Stimulated activated memory B cell treated with anti-CD40 and anti-IgM and Interleukin-4, amounts not matched to agents 10 μg/mL and 1 μg/mL and 100 μg/mL, for 72 hours (primary cell): Measurements from ENCODE around the gene ECM1.

Experiments used
- ATAC-seq: fragments of 150-1000 bp; cut with Tn5 transposase; 2 replicates; pipeline ENCODE4 v1.10.0; 2021
- H3K27ac Mint-ChIP-seq: one replicate; pipeline ENCODE4 v1.8.0; 2022; ENCODE audit warnings: mild to moderate bottlenecking, mixed read lengths
- H3K27me3 Mint-ChIP-seq: one replicate; pipeline ENCODE4 v1.8.0; 2022; ENCODE audit warnings: mixed read lengths
- H3K36me3 Mint-ChIP-seq: one replicate; pipeline ENCODE4 v1.8.0; 2022; ENCODE audit warnings: mixed read lengths
- H3K4me1 Mint-ChIP-seq: one replicate; pipeline ENCODE4 v1.8.0; 2022; ENCODE audit warnings: mixed read lengths
- H3K4me3 Mint-ChIP-seq: one replicate; pipeline ENCODE4 v1.8.0; 2022; ENCODE audit warnings: mild to moderate bottlenecking, moderate library complexity, mixed read lengths
- H3K9me3 Mint-ChIP-seq: one replicate; pipeline ENCODE4 v1.8.0; 2022; ENCODE audit warnings: mixed read lengths

The ECM1 gene

DNA sequence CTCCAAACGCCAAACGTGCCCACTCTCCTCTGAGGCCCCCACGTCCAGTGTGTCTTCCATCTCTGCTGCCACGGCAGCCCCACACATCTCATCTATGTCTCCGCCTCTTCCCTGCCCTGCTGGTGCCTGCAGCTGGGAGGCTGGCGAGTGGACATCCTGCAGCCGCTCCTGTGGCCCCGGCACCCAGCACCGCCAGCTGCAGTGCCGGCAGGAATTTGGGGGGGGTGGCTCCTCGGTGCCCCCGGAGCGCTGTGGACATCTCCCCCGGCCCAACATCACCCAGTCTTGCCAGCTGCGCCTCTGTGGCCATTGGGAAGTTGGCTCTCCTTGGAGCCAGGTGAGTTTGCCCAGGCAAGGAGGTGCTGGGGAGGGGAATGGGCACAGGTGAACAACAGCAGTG is 49.9 kb downstream of the ECM1 start:
- Mint-ChIP-seq H3K4me1 (peaks cover 37% of the 10 kb centered on the region), H3K27ac (no peak overlapping the region), H3K9me3 (no peaks in the 10 kb centered on the region), H3K36me3 (no peaks in the 10 kb centered on the region), H3K4me3 (no peak overlapping the region), H3K27me3 (no peaks in the 10 kb centered on the region)
- ATAC-seq, result no peak

DNA sequence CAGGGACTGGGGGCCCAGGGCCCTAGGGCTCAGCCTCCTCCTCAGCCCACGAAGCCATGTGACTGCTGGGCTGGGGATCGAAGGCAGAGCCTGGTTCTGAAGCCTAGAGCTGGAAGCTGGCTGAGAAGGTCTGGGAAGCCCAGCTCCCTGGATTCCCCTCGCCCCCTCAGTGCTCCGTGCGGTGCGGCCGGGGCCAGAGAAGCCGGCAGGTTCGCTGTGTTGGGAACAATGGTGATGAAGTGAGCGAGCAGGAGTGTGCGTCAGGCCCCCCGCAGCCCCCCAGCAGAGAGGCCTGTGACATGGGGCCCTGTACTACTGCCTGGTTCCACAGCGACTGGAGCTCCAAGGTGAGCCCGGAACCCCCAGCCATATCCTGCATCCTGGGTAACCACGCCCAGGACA is 50.4 kb downstream of the ECM1 start:
- Mint-ChIP-seq H3K27ac (no peak overlapping the region), H3K9me3 (no peaks in the 10 kb centered on the region), H3K36me3 (no peaks in the 10 kb centered on the region), H3K4me1 (peaks cover 37% of the 10 kb centered on the region), H3K27me3 (no peaks in the 10 kb centered on the region), H3K4me3 (no peak overlapping the region)
- ATAC-seq, result no peak

DNA sequence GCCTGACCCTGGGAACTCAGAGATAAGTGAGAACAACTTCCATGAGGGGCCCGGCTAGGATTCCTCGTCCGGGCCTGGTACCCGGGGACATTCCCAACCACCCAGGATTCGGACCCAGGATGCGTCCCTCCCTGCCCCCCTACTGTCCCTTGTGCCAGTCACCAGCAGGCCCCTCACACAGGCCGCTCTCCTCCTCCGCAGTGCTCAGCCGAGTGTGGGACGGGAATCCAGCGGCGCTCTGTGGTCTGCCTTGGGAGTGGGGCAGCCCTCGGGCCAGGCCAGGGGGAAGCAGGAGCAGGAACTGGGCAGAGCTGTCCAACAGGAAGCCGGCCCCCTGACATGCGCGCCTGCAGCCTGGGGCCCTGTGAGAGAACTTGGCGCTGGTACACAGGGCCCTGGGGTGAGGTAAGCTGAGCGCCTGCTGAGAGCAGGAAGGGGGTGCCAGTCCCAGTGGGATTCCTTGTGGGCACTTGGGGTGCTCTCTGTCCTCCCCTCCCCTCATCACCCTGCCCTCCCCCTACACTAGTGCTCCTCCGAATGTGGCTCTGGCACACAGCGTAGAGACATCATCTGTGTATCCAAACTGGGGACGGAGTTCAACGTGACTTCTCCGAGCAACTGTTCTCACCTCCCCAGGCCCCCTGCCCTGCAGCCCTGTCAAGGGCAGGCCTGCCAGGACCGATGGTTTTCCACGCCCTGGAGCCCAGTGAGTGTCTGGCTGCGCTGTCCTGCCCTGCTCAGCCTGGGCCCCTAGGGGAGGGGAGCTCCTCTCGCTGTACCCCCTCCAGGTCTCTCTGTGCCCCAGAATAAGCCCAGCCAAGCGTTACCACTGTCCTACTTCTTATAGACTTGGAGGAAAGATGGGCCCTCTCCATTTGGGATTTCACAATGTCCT is 51.1 kb downstream of the ECM1 start:
- H3K27me3 Mint-ChIP-seq, result no peaks in the 10 kb centered on the region
- peaks cover 44% of the 10 kb centered on the region for H3K4me1 Mint-ChIP-seq
- no peak overlapping the region for H3K4me3 Mint-ChIP-seq
- H3K9me3 Mint-ChIP-seq, result no peaks in the 10 kb centered on the region
- no peak overlapping the region for H3K27ac Mint-ChIP-seq
- ATAC-seq, result no peak
- no peaks in the 10 kb centered on the region for H3K36me3 Mint-ChIP-seq

DNA sequence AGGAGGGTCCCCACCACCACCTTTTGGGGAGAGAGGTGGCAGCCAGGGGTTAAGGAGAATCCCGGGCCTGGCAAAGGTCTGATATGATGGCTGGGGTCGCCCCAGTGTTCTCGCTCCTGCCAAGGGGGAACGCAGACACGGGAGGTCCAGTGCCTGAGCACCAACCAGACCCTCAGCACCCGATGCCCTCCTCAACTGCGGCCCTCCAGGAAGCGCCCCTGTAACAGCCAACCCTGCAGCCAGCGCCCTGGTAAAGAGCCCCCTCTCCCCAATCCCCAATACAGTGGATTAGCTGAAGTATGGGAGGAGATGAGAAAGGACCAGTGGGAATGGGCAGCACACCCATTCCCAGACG is 51.7 kb downstream of the ECM1 start:
- no peaks in the 10 kb centered on the region for H3K27me3 Mint-ChIP-seq
- H3K4me3 Mint-ChIP-seq, result no peak overlapping the region
- no peak for ATAC-seq
- peak overlapping the region; percentile 97 for H3K27ac Mint-ChIP-seq
- peaks cover 49% of the 10 kb centered on the region for H3K4me1 Mint-ChIP-seq
- H3K9me3 Mint-ChIP-seq, result no peaks in the 10 kb centered on the region
- H3K36me3 Mint-ChIP-seq, result no peaks in the 10 kb centered on the region

DNA sequence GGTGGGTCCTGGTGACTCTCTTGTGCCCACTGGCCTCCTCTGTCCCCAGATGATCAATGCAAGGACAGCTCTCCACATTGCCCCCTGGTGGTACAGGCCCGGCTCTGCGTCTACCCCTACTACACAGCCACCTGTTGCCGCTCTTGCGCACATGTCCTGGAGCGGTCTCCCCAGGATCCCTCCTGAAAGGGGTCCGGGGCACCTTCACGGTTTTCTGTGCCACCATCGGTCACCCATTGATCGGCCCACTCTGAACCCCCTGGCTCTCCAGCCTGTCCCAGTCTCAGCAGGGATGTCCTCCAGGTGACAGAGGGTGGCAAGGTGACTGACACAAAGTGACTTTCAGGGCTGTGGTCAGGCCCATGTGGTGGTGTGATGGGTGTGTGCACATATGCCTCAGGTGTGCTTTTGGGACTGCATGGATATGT is 52.1 kb downstream of the ECM1 start:
- no peak overlapping the region for H3K4me3 Mint-ChIP-seq
- H3K27ac Mint-ChIP-seq, result peak overlapping the region; percentile 97
- H3K4me1 Mint-ChIP-seq, result peaks cover 53% of the 10 kb centered on the region
- H3K9me3 Mint-ChIP-seq, result no peaks in the 10 kb centered on the region
- no peaks in the 10 kb centered on the region for H3K27me3 Mint-ChIP-seq
- ATAC-seq, result no peak
- H3K36me3 Mint-ChIP-seq, result no peaks in the 10 kb centered on the region

DNA sequence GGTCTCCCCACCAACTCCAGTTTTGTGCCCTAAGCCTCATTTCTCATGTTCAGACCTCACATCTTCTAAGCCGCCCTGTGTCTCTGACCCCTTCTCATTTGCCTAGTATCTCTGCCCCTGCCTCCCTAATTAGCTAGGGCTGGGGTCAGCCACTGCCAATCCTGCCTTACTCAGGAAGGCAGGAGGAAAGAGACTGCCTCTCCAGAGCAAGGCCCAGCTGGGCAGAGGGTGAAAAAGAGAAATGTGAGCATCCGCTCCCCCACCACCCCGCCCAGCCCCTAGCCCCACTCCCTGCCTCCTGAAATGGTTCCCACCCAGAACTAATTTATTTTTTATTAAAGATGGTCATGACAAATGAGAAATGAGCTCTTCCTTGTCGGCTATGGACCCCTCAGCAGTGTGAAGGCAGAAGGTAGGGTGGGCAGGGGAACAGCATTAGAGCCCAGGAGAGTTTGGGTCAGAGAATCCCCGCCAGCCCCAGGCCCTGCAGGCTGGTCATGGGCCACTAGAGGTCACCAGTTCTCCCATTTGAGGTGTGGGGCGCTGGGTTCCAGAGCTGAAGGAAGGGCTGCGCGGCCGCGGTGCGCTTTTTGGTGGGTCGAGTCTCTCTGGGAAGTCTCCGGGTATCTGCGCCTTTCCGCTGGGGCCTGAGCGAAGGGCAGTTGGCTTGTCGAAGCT is 52.8 kb downstream of the ECM1 start:
- H3K9me3 Mint-ChIP-seq, result no peaks in the 10 kb centered on the region
- H3K27me3 Mint-ChIP-seq, result no peaks in the 10 kb centered on the region
- peak; percentile 55 for ATAC-seq
- H3K4me3 Mint-ChIP-seq, result peak overlapping the region; percentile 92
- H3K36me3 Mint-ChIP-seq, result no peaks in the 10 kb centered on the region
- H3K4me1 Mint-ChIP-seq, result peaks cover 57% of the 10 kb centered on the region
- H3K27ac Mint-ChIP-seq, result peak overlapping the region; percentile 97

DNA sequence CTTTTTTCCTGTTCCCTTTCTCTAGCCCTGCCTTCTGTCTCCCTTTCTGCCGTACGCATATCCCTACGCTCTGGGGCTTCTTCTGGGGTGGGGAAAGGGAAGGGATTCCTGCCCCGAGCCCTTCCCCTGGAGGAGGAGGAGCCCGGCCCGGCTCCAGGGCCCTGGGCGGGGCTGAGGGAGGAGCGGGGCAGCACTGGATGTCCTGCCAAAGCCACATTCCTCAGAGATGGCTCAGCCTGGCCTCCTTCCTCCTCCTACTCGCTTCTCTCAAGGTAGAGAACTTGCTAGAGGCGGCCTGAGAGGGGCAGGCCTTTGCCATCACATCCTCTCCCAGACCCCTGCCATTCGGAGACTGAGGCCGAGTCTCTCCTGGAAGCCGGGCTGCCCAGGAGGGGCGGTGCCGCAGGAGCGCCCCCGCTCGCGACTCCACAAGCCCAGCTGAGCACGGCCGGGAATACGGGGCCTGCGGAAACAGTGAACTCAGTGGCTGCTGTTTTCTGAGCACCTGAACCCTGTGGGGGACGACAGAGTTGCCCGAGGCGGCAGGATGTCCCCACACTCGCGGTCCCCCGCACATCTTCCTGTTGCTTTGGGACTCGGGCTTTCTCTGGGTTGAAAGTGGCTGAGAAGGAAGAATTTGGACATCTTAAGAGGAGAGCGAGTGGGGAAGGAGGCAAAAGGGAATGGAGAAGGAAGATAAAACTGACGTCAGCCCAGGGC is 53.5 kb downstream of the ECM1 start:
- H3K4me1 Mint-ChIP-seq, result peaks cover 64% of the 10 kb centered on the region
- H3K27me3 Mint-ChIP-seq, result no peaks in the 10 kb centered on the region
- peak overlapping the region; percentile 97 for H3K27ac Mint-ChIP-seq
- H3K4me3 Mint-ChIP-seq, result peak overlapping the region; percentile 92
- ATAC-seq, result peak; percentile 25
- H3K36me3 Mint-ChIP-seq, result no peaks in the 10 kb centered on the region
- H3K9me3 Mint-ChIP-seq, result no peaks in the 10 kb centered on the region

DNA sequence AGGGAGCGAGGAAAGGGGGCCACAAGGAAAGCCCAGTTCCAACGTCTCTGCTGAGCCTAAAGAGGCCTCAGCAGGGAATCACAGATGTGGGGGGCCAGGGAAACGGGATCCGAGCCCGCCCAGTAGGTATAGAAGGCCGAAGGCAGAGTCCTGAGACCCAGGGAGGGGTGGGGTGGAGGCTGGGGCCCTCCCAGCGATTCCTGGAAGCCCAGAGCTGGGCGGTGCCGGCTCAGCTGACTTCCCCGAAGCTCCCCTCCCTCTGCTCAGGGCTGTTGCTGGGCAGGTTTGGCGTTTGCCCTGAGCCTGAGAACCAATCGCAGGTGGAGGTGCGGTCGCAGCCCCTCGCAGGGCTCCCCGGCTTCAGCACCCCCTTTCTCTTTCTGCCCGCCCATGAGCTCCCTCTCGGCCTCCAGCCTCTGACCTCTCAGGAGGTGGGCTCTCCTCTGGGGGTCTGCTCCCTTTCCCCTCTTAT is 54.1 kb downstream of the ECM1 start:
- peak; percentile 76 for ATAC-seq
- Mint-ChIP-seq H3K27me3 (no peaks in the 10 kb centered on the region), H3K36me3 (no peaks in the 10 kb centered on the region), H3K9me3 (no peaks in the 10 kb centered on the region), H3K4me1 (peaks cover 70% of the 10 kb centered on the region), H3K4me3 (peak overlapping the region; percentile 92), H3K27ac (peak overlapping the region; percentile 97)

DNA sequence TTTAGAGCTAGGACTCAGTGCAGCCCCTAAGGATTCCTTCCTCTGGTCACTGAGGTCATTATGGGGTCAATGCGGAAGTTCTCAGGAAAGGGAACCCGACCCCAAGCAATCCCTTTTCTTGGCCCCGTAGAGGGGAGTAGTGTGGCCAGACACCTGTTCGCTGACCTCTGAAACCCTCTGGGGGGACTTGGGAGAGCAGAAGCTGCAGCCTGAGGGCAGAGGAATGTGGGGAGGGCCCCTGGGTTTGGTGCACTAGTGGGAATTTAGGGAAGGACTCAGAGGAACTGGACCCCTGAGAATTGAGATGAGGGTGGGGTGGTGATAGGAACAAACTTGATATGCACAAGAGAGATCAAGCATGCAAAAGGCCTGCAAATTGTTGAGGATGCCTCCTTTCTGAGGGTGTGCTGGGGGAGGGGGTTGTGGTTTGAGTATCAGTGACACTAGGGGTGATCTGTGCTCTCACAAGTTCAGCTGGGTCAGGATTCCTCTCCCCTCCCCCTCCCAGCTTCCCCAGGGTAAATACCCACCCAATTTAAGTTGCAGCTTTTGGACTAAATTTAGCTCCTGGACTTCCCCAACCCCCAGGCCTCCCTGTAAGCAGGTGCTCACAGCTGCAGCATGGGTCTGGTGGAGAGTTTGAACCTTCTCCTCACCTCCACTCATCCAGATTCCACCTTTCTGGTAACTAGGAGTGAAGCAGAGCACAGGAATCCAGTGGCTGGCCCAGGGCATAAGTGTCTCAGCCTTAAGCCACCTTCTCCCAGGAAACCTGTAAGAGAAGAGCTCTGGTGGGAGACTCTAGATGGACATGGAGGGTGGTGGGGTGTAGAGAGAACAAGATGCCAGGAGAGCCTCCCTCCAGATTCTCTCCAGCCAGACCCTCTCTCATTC is 54.8 kb downstream of the ECM1 start:
- H3K4me3 Mint-ChIP-seq, result peak overlapping the region; percentile 92
- no peaks in the 10 kb centered on the region for H3K9me3 Mint-ChIP-seq
- peak overlapping the region; percentile 97 for H3K27ac Mint-ChIP-seq
- H3K27me3 Mint-ChIP-seq, result no peaks in the 10 kb centered on the region
- peak; percentile 77 for ATAC-seq
- peaks cover 76% of the 10 kb centered on the region for H3K4me1 Mint-ChIP-seq
- no peaks in the 10 kb centered on the region for H3K36me3 Mint-ChIP-seq
